GM18858 (cell line): ENCODE measurements around the gene CD68.

ENCODE experiments used
- ATAC-seq: cut with Tn5 transposase; IDR thresholded peaks from one replicate; pipeline ENCODE4 v1.9.1; 2021; ENCODE audit not compliant: unreplicated experiment

The CD68 gene

DNA sequence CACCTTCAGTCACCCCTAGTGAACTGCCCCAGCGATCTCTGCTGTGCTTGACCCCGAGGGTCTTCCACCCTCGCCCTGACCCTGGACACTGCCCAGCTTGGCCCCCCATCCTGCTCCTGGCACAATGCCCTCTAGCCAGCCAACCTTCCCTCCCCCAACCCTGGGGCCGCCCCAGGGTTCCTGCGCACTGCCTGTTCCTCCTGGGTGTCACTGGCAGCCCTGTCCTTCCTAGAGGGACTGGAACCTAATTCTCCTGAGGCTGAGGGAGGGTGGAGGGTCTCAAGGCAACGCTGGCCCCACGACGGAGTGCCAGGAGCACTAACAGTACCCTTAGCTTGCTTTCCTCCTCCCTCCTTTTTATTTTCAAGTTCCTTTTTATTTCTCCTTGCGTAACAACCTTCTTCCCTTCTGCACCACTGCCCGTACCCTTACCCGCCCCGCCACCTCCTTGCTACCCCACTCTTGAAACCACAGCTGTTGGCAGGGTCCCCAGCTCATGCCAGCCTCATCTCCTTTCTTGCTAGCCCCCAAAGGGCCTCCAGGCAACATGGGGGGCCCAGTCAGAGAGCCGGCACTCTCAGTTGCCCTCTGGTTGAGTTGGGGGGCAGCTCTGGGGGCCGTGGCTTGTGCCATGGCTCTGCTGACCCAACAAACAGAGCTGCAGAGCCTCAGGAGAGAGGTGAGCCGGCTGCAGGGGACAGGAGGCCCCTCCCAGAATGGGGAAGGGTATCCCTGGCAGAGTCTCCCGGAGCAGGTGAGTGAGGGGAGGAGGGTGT lies 20.7 kb upstream of the CD68 start, which contains the start of gene TNFSF13:
TNFSF13 (plus strand) TSS at position 207 of the 776 bp plus-strand sequence; CDS start at position 497, 290 bp downstream.
- ATAC-seq, result no peak

DNA sequence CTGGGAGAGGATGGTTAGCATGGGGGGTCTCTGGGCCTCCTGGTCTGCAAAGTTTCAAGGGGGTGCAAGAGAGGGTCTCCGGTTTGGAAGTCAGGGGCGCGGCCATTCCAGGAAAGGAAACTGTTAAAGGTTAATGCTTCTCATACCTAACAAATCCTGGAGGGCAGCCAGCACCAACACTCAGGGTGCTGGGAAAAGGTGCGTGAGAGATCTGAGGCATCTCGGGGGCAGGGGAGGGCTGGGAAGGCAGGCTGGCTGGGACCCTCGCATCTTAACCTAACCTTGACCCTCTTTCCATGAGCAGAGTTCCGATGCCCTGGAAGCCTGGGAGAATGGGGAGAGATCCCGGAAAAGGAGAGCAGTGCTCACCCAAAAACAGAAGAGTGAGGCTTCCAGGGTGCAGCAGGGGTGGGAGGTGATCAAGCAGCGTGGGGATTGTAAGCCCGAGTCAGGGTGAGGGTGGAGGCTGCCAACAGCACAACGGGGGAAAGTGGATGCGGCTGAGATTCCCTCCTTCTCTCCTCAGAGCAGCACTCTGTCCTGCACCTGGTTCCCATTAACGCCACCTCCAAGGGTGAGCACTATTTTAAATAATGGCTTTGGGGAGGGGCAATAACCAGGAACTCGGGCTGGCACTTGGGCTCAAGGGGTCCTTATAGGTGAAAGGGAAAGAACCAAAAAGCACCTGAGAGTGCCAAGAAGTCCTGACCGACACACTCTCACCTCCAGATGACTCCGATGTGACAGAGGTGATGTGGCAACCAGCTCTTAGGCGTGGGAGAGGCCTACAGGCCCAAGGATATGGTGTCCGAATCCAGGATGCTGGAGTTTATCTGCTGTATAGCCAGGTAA lies 19.9 kb upstream of the CD68 start:
- no peak for ATAC-seq

DNA sequence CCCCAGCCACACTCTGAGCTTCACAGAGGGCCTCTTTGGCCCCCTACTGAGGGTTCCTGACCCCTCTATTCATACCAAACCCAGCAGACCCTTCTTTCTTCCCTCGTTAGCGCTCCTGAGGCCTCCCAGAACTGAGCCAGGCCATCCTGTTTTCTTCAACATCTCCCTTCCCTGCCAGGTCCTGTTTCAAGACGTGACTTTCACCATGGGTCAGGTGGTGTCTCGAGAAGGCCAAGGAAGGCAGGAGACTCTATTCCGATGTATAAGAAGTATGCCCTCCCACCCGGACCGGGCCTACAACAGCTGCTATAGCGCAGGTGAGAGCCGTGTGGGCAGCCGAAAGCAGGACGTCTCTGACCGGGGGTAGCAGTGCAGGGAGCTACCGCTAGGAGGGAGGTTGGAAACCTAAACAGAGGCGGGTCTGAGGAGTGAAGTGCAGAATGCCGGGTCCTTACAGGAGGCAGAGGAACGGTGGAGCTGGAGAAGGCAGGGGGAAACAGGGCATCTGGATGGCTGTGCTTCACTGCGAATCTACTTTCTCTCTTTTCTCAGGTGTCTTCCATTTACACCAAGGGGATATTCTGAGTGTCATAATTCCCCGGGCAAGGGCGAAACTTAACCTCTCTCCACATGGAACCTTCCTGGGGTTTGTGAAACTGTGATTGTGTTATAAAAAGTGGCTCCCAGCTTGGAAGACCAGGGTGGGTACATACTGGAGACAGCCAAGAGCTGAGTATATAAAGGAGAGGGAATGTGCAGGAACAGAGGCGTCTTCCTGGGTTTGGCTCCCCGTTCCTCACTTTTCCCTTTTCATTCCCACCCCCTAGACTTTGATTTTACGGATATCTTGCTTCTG lies 19.0 kb upstream of the CD68 start:
- ATAC-seq, result no peak

DNA sequence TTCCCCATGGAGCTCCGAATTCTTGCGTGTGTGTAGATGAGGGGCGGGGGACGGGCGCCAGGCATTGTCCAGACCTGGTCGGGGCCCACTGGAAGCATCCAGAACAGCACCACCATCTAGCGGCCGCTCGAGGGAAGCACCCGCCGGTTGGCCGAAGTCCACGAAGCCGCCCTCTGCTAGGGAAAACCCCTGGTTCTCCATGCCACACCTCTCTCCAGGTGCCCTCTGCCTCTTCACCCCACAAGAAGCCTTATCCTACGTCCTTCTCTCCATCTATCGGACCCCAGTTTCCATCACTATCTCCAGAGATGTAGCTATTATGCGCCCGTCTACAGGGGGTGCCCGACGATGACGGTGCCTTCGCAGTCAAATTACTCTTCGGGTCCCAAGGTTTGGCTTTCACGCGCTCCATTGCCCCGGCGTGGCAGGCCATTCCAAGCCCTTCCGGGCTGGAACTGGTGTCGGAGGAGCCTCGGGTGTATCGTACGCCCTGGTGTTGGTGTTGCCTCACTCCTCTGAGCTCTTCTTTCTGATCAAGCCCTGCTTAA lies 18.3 kb upstream of the CD68 start:
- ATAC-seq, result no peak

DNA sequence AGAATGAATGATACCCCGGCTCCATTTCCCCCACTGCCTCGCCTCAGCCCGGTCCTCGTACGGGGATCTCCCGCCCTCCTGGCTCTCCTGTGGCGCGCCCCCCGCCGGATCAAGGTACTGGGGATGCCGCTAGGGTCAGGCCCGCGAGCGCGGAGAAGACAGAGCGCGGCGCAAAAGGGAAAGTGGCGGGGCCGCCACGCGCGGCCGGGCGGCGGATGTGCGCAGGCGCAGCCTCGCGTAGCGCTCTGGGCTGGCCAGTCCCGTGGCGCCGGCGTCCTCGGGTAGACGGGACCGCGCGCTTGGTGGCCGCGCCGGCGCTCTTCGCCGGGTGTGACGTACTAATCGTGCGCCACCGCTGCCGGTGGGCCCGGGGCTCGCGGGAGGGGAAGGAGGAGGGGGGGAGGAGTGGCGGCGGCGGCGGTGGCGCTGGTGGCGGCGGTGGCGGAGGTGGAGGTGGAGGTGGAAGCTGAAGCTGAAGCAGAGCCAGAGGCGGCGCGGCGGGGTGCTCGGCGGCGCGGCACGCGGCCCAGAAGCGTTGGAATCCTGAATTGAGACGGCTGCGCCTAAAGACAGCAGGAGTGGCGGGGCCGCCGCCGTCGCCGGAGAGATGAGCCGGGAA lies 17.7 kb upstream of the CD68 start, which contains the start of gene SENP3:
SENP3 (plus strand) TSS at position 331 of the 619 bp plus-strand sequence. CDS start 1,158 bp downstream, outside the sequence.
- no peak for ATAC-seq

DNA sequence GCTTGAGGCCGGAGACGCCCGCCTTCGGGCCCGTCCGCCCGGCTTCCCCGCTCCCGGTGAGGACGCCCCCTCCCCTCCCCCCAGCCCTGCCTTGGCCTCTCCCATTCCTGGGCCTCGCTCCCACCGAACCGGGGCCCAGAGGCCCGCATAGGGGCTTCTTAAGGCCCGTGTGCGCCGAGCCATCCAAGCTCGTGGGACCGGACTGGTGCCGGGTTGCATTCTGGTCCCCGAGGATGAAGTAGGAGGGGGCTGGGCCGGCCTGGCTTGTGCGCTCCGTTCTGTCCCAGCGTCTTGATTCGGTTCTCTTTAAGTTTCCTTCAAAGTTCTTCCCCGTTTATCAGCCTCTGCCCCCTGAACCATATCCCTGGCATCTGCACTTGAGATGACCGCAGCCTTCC lies 17.2 kb upstream of the CD68 start:
- no peak for ATAC-seq

DNA sequence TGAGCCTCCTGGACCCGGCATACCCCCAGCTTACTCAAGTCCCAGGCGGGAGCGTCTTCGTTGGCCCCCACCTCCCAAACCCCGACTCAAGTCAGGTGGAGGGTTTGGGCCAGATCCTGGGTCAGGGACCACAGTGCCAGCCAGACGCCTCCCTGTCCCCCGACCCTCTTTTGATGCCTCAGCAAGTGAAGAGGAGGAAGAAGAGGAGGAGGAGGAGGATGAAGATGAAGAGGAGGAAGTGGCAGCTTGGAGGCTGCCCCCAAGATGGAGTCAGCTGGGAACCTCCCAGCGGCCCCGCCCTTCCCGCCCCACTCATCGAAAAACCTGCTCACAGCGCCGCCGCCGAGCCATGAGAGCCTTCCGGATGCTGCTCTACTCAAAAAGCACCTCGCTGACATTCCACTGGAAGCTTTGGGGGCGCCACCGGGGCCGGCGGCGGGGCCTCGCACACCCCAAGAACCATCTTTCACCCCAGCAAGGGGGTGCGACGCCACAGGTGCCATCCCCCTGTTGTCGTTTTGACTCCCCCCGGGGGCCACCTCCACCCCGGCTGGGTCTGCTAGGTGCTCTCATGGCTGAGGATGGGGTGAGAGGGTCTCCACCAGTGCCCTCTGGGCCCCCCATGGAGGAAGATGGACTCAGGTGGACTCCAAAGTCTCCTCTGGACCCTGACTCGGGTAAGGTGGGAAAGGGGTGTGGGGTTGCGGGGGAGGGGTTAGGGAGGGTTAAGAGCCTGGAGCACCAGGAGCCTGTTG lies 16.1 kb upstream of the CD68 start:
- ATAC-seq, result no peak

DNA sequence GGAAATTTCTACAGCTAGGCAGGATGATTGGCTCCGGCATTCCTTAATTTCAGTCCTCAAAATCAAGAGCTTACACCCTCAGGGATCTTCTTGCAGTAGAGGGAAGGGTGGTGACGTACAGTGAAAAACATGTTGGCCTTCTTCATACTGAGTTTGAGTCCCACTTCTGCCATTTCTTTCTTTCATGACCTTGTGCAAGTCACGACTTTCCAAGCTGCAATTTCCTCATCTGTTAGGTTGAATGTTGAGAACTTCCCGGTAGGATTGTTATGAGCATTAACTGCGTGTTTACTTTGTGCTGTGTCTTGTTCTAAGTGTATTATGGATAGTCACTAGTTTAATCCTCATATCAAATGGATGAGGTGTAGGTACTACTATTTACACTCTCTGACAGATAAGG lies 9.9 kb upstream of the CD68 start:
- ATAC-seq, result no peak

DNA sequence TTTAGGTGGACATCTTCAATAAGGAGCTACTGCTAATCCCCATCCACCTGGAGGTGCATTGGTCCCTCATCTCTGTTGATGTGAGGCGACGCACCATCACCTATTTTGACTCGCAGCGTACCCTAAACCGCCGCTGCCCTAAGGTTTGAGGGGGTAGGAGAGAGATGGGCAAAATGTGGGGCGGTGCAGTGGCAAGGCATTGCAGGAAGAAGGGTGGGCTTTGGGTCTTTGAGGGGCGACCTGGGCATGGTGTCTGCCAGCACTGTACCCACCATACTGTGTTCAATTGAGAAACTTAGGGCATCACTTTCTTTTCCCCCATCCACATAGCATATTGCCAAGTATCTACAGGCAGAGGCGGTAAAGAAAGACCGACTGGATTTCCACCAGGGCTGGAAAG lies 9.1 kb upstream of the CD68 start:
- ATAC-seq, result no peak

DNA sequence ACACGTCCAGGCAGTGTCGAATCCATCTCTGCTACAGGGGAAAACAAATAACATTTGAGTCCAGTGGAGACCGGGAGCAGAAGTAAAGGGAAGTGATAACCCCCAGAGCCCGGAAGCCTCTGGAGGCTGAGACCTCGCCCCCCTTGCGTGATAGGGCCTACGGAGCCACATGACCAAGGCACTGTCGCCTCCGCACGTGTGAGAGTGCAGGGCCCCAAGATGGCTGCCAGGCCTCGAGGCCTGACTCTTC lies 7.2 kb upstream of the CD68 start:
- no peak for ATAC-seq

DNA sequence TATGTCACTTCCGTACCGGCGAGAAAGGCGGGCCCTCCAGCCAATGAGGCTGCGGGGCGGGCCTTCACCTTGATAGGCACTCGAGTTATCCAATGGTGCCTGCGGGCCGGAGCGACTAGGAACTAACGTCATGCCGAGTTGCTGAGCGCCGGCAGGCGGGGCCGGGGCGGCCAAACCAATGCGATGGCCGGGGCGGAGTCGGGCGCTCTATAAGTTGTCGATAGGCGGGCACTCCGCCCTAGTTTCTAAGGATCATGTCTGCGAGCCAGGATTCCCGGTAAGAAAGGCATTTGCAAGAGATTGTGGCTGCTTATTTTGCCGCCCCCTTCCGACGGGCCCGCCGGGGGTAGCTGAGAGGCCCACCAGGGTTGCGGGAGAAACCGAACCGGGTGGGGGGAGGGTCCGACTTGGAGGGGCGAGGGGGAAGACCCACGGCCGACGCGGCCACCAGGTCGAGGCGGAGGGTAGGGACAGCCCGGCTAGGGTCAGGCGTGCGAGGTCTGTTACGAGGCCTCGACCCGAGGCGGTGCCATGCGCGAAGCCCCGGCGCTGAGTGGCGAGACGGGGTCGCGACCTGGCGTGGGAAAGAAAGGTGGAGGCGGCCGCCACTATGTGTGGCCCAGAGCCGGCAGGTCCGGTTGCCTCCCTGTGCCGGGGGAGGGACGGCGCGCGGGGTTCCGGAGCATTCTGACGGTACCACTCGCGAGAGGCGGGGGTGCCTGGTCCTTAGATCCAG lies 6.7 kb upstream of the CD68 start:
- peak; percentile 85 for ATAC-seq

DNA sequence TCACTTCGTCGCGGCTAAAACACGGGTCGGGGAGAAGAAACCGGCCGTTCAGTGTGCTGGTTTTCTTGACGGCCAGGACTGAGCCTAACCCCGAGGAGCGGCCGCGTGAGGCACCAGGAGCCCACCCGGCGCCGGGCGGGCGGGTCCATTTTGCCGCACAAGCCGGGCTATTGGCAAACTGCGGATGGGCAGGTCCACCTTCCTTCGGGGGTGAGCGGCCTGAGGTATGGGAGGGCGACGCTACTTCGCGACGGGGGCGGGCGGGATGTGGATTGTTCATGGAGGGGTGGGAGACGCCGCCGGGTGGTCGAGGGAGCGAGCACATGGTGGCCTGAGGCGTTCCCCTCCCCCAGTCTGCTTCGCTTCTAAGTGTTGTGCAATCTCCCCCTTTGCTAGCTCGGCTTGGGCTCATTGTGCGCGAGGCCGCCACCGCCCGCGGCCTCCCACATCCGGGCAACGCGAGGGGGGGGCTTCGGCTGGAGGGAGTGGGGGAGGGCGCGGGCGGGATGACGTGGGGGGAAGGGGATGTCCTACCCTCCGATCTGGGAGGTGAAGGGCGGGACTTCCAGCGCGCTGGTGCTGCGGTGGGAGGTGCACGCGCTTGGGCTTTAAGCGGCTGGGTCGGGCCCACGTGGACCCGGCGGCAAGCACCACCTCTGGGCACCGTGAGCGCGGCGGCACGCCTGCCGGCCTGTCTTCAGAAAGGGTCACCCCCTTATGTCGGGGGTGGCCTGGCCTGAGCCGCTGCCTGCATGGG lies 5.9 kb upstream of the CD68 start:
- ATAC-seq, result no peak

DNA sequence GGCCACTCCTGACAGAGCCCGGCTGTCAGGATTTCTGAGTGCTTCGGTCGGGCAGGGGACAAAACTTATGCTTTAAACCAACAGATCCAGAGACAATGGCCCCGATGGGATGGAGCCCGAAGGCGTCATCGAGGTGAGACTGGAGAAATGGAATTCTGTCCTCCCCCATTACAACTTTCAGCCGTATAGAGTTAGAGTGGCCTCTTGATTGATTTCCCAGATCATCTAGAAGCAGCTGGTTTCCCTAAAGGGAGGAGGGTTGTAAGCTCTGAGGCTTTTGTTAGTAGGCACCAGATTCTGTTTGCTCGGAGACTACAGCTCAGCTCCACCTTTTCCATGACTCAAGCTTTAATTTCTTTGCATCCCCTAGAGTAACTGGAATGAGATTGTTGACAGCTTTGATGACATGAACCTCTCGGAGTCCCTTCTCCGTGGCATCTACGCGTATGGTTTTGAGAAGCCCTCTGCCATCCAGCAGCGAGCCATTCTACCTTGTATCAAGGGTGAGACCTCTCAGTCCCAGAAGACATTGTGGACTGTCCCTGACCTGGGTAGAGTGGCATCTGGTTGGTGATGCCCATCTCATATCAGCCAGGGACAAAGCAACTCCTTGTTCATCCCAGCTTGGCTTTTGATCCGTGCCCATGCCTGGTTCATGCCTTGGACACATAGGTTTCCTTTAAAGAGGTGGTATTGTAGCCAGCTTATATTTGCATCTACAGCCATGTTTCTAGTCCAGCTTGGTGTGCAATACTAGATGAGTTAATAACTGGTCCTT lies 5.1 kb upstream of the CD68 start:
- no peak for ATAC-seq

DNA sequence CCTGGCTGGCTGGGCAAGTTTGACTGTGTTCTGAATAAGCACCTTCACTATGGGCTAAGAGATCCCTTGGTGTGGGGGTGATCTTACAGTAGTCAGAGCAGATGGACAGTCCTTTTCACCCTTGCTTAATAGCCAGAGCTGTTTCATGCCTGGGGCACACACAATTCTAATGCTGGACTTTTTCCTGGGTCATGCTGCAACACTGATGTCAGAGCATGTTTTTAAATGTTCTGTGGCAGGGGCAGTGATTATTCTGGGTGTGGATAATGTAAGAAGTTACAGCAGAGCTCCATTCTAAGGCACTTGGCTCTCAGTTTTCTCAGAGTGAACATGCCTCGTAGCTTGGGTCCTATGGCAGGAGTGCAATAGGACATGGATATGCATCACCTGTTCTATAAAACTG lies 4.0 kb upstream of the CD68 start:
- ATAC-seq, result no peak

DNA sequence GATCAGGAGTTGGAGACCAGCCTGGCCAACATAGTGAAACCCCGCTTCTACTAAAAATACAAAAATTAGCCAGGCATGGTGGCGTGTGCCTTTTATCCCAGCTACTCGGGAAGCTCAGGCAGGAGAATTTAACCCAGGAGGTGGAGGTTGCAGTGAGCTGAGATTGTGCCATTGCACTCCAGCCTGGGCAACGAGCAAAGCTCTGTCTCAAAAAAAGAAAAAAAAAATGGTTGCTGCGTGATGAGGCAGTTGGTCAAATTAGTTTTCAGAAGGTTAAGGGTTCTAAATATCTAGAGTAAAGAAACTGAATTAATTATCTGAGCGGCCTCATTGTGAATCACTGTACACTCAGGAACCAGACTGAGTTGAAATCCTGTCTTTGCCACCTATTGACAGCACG lies 3.5 kb upstream of the CD68 start:
- no peak for ATAC-seq

DNA sequence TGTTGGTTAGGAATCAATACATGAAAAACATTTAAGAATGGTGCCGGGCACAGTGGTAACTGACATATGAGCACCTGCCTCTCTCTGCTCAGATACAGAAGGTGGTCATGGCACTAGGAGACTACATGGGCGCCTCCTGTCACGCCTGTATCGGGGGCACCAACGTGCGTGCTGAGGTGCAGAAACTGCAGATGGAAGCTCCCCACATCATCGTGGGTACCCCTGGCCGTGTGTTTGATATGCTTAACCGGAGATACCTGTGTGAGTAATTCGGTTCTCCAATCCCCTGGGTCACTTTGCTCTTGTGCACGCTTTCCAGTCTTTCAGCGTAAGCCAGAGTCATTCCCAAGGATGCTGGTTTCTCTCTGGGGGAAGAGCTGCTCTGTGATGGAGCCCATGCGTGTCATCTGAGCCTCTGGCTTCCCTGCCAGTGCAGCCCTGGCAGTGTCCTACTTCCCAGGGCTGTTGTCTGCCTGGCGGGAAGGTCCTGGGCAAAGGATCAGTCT lies 3.0 kb upstream of the CD68 start:
- ATAC-seq, result no peak

DNA sequence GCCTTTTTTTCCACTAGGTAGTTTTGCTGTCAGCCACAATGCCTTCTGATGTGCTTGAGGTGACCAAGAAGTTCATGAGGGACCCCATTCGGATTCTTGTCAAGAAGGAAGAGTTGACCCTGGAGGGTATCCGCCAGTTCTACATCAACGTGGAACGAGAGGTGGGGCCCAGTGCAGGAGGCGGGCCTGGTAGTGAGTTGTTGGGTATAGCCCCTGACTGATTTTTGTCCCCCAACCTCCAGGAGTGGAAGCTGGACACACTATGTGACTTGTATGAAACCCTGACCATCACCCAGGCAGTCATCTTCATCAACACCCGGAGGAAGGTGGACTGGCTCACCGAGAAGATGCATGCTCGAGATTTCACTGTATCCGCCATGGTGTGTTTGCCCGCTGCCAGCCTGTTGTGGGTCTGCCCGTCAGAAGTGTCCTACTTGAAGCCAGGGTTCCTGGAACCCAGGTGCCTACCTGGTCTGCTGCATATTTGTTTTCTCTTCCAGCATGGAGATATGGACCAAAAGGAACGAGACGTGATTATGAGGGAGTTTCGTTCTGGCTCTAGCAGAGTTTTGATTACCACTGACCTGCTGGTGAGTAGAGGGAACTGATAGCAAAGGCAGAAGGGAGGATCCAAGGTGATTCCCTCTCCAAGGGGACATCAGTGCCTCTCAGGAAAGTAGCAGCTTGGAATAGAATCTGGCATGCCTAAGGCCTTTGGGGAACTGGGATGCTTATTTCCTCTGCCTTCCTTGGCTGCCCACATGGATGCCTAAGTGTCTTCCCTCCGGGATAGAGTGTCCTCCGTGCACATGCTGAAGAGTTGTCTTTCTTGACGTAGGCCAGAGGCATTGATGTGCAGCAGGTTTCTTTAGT lies 1.9 kb upstream of the CD68 start:
- ATAC-seq, result no peak
